Measurements from ENCODE around the gene ZSWIM7.

Gene ZSWIM7

DNA sequence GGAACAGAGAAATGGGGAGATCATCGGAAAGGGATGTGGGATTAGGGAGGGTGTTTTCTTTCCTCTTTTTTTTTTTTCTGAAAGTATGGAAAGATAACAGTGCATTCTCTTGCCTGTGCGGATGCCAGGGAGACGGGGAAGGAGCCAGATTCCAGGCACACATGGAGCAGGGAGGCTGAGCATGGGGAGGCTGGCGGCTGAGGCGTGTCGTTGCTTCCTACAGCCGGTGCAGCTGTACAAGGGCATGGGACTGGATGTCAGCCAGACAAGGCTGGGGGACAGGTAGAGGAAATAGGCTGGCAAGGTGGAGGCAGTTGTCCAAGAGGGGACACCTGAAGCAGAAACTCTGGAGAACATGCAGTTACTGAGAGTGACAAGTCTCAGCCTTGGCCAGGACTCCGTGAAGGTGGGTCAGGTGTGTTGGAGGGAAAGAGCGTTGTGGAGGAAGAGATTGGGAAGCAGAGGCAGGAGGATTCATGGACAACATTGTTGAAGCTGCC, 71.2 kb downstream of the ZSWIM7 start:
- no peak for DNase-seq

All from stimulated activated CD4-positive, alpha-beta T cell treated with anti-CD3 and anti-CD28 coated beads, Interleukin-2, amount 100 ng/mL, for 24 hours (primary cell).